Loucy (cell line): ENCODE data around the gene VWA8.

Experiments used
- H2AFZ ChIP-seq: fragments of 200-600 bp; sonication (generic); 2 replicates; pipeline ENCODE4 v1.6.0; 2016; ENCODE audit warnings: antibody characterized with exemption, mild to moderate bottlenecking, low read length, moderate library complexity
- H3F3A ChIP-seq: fragments of 200-600 bp; 2 replicates; pipeline ENCODE4 v1.6.0; 2016; ENCODE audit warnings: antibody characterized with exemption, low read depth, mild to moderate bottlenecking
- H3K27me3 ChIP-seq: fragments of 200-600 bp; sonication (generic); 2 replicates; pipeline ENCODE4 v1.6.1; 2014; ENCODE audit warnings: low read length, mild to moderate bottlenecking; ENCODE audit not compliant: insufficient read depth, poor library complexity, severe bottlenecking
- H3K36me3 ChIP-seq: fragments of 200-600 bp; sonication (generic); 2 replicates; pipeline ENCODE4 v1.6.1; 2016; ENCODE audit warnings: low read length; ENCODE audit not compliant: insufficient read depth
- H3K4me1 ChIP-seq: fragments of 200-600 bp; sonication (generic); 2 replicates; pipeline ENCODE4 v1.5.1; 2014; ENCODE audit warnings: low read length, mild to moderate bottlenecking; ENCODE audit not compliant: insufficient read depth, poor library complexity, severe bottlenecking
- H3K4me2 ChIP-seq: fragments of 200-600 bp; sonication (generic); 2 replicates; pipeline ENCODE4 v1.6.0; 2014; ENCODE audit warnings: antibody characterized with exemption, low read length, low read depth, mild to moderate bottlenecking; ENCODE audit not compliant: poor library complexity, severe bottlenecking
- H3K4me3 ChIP-seq: fragments of 200-600 bp; sonication (generic); 2 replicates; pipeline ENCODE4 v1.5.1; 2014; ENCODE audit warnings: low read length, mild to moderate bottlenecking, mixed read lengths; ENCODE audit not compliant: poor library complexity, severe bottlenecking
- H3K79me2 ChIP-seq: fragments of 200-600 bp; sonication (generic); 2 replicates; pipeline ENCODE4 v1.6.1; 2014; ENCODE audit warnings: low read length; ENCODE audit not compliant: insufficient read depth
- H3K9ac ChIP-seq: fragments of 200-600 bp; sonication (generic); 2 replicates; pipeline ENCODE4 v1.6.0; 2014; ENCODE audit warnings: mild to moderate bottlenecking, low read depth, low read length, moderate library complexity; ENCODE audit not compliant: poor library complexity, severe bottlenecking
- H3K9me2 ChIP-seq: fragments of 200-600 bp; sonication (generic); replicated peaks from 2 replicates; pipeline ENCODE4 v1.6.1; 2016; ENCODE audit warnings: low read depth, low read length, mixed read lengths
- H3K9me3 ChIP-seq: fragments of 200-600 bp; sonication (generic); 2 replicates; pipeline ENCODE4 v1.6.1; 2014; ENCODE audit warnings: mild to moderate bottlenecking, antibody characterized with exemption, low read length, low read depth; ENCODE audit not compliant: insufficient read depth
- H4K20me1 ChIP-seq: fragments of 200-600 bp; sonication (generic); 2 replicates; pipeline ENCODE4 v1.6.0; 2014; ENCODE audit warnings: antibody characterized with exemption, low read length, mild to moderate bottlenecking; ENCODE audit not compliant: insufficient read depth, poor library complexity, severe bottlenecking
- CTCF ChIP-seq: fragments of 200-600 bp; sonication (generic); conservative IDR thresholded peaks from 2 replicates; pipeline ENCODE4 v1.5.1; 2014; ENCODE audit warnings: mild to moderate bottlenecking, antibody characterized with exemption, low read length
- EZH2phosphoT487 ChIP-seq: fragments of 200-600 bp; IDR thresholded peaks from 2 replicates; pipeline ENCODE4 v1.6.1; 2018; ENCODE audit warnings: antibody characterized with exemption, mild to moderate bottlenecking, moderate library complexity, borderline replicate concordance

The VWA8 gene

GRCh38 chr13:41702540-41702939 lies 258.4 kb downstream of the VWA8 start:
- no peaks in the 10 kb centered on the region for H3K9me2 ChIP-seq
- TF ChIP-seq EZH2phosphoT487 = no peak
- no peak for TF ChIP-seq CTCF
- H3K79me2 ChIP-seq = no peaks in the 10 kb centered on the region
- no peaks in the 10 kb centered on the region for H3K27me3 ChIP-seq
- H3K9ac ChIP-seq = no peak overlapping the region
- no peaks in the 10 kb centered on the region for H4K20me1 ChIP-seq
- H3K4me1 ChIP-seq = no peaks in the 10 kb centered on the region
- no peaks in the 10 kb centered on the region for H3F3A ChIP-seq
- H3K9me3 ChIP-seq = no peaks in the 10 kb centered on the region
- H3K4me3 ChIP-seq = no peak overlapping the region
- no peak overlapping the region for H2AFZ ChIP-seq
- H3K36me3 ChIP-seq = no peaks in the 10 kb centered on the region
- H3K4me2 ChIP-seq = no peak overlapping the region

- TF ChIP-seq CTCF (no peak), EZH2phosphoT487 (no peak)
- Histone ChIP-seq H3K4me1 (no peaks in the 10 kb centered on the region), H3F3A (no peaks in the 10 kb centered on the region), H3K9ac (no peak overlapping the region), H3K4me2 (no peak overlapping the region), H3K27me3 (no peaks in the 10 kb centered on the region), H2AFZ (no peak overlapping the region), H3K9me3 (no peaks in the 10 kb centered on the region), H3K4me3 (no peak overlapping the region), H3K9me2 (no peaks in the 10 kb centered on the region), H3K79me2 (no peaks in the 10 kb centered on the region), H4K20me1 (no peaks in the 10 kb centered on the region), H3K36me3 (no peaks in the 10 kb centered on the region)
These were observed 259.2 kb downstream of the VWA8 start for GRCh38 chr13:41701676-41702075.

- no peak overlapping the region for H3K4me3 ChIP-seq
- no peaks in the 10 kb centered on the region for H3F3A ChIP-seq
- no peaks in the 10 kb centered on the region for H4K20me1 ChIP-seq
- H3K9me3 ChIP-seq = no peaks in the 10 kb centered on the region
- no peaks in the 10 kb centered on the region for H3K79me2 ChIP-seq
- no peaks in the 10 kb centered on the region for H3K36me3 ChIP-seq
- H3K9ac ChIP-seq = no peak overlapping the region
- no peaks in the 10 kb centered on the region for H3K4me1 ChIP-seq
- no peaks in the 10 kb centered on the region for H3K9me2 ChIP-seq
- no peaks in the 10 kb centered on the region for H3K27me3 ChIP-seq
- H3K4me2 ChIP-seq = no peak overlapping the region
- no peak for TF ChIP-seq CTCF
- TF ChIP-seq EZH2phosphoT487 = no peak
- no peak overlapping the region for H2AFZ ChIP-seq
These were observed 260.1 kb downstream of the VWA8 start for GRCh38 chr13:41700790-41701310.
